Heart right ventricle (tissue), 16 donors: Measurements from ENCODE around the gene ATPAF1. TPM values are rescaled to one million over a fixed set of nuclear protein-coding genes. Genes with fewer than 3 reads are reported as not detected.
A peak's percentile ranks its signal among the peaks of the same experiment; 100 is the strongest.

Experiments
- ATAC-seq, 8 donors: fragments of 200-7000 bp; cut with Tn5 transposase; one replicate each; pipeline ENCODE4 v1.9.1; 2020; ENCODE audit warnings: mild to moderate bottlenecking in 8 of 8, moderate library complexity in 8 of 8, moderate number of reproducible peaks in 1 of 8
- DNase-seq, 2 donors: peaks; one replicate each; pipeline ENCODE4 v3.0.0-alpha.2; 2020
- H3K27ac ChIP-seq, 10 donors: fragments of 200-600 bp; sonication (generic) in 2 of 10; one replicate each; pipeline versions ENCODE4 v1.5.0 to v1.8.0; 2020 to 2022; ENCODE audit warnings: mild to moderate bottlenecking in 3 of 10
- H3K27me3 ChIP-seq, 7 donors: fragments of 200-600 bp; one replicate each; pipeline ENCODE4 v1.8.0; 2021 to 2022; ENCODE audit warnings: mild to moderate bottlenecking in 2 of 7
- H3K36me3 ChIP-seq, 9 donors: fragments of 200-600 bp; sonication (generic) in 1 of 9; one replicate each; pipeline versions ENCODE4 v1.5.0 to v1.8.0; 2020 to 2022; ENCODE audit warnings: mild to moderate bottlenecking in 2 of 9
- H3K4me1 ChIP-seq, 9 donors: fragments of 200-600 bp; sonication (generic) in 1 of 9; one replicate each; pipeline versions ENCODE4 v1.5.0 to v1.8.0; 2020 to 2022; ENCODE audit warnings: mild to moderate bottlenecking in 4 of 9
- H3K4me3 ChIP-seq, 10 donors: fragments of 200-600 bp; sonication (generic) in 2 of 10; one replicate each; pipeline versions ENCODE4 v1.5.0 to v1.8.0; 2020 to 2022; ENCODE audit warnings: mild to moderate bottlenecking in 7 of 10, moderate library complexity in 2 of 10
- H3K9me3 ChIP-seq, 11 donors: fragments of 200-600 bp in 10 of 11; sonication (generic) in 2 of 11; one replicate each; pipeline versions ENCODE4 v1.5.0 to v1.8.0; 2013 to 2022; ENCODE audit warnings: mild to moderate bottlenecking in 2 of 11, control low read depth in 1 of 11, moderate library complexity in 1 of 11
- WGBS, 2 donors: extraction: QIAGEN DNeasy Blood & Tissue Kit; methylation state at CpG; one replicate each; pipeline ENCODE4 v1.1.7; 2013; ENCODE audit warnings: inconsistent platforms in 1 of 2; 5-methylcytosine and 5-hydroxymethylcytosine counted together
- intact Hi-C, 10 donors: fragments of 100-400 bp; cut with DNase I; formaldehyde crosslinking; loops; one replicate each; pipeline versions ENCODE4 v1.11.1 to v1.14.2; 2022
- polyA plus RNA-seq, 2 donors: library from polyadenylated mRNA; stranded (reverse); fragments of 200-250 nt; gene quantifications; one replicate each; pipeline ENCODE4 v1.2.3, GENCODE V29; 2013
- total RNA-seq, 10 donors: library from RNA; stranded (reverse); fragmentation: NEBNext Ultra II Directional in 3 of 10; extraction: Animal tissue kit (Norgen Biotek cat#: 25700) in 3 of 10; gene quantifications; one replicate each; pipeline versions ENCODE4 v1.2.1 to v1.2.4, GENCODE V29; 2021 to 2023
- TF ChIP-seq, protein P1 (sequence below), 9 donors: fragments of 200-600 bp; sonication (generic) in 2 of 9; IDR thresholded peaks; one replicate each; pipeline versions ENCODE4 v1.5.0 to v1.8.0; 2021 to 2022; ENCODE audit warnings: antibody characterized with exemption in 9 of 9, mild to moderate bottlenecking in 5 of 9, moderate library complexity in 1 of 9
- donor health status: Arrhythmogenic right ventricular cardiomyopathy.
- donor health status: ischemic (EF 13 %, LVEDD 7.1; RV severe dilation, severe dysfunction).
- donor health status: healthy with polysubstance abuse.
- donor health status: DM: no; HTN: yes; CAD: no.
- donor health status: DM: no; HTN: no; CAD: no.
- donor health status: ischemic (EF 25% LVEDD 6.9; RV normal size, moderate dysfunction).
- donor health status: ischemic (EF 25% LVEDD 5.7; RV mildly dilated, moderate dysfunction).
- donor health status: healthy.
- donor health status: DM: yes; HTN: yes; CAD: no.
- donor health status: Ischemic cardiomyopathy.
- donor health status: ischemic (EF 35%, LVEDD 5.7; RV mildly dilated, moderate dysfunction).
- donor health status: nonischemic (EF 11% LVEDD 7.7; RV severe dilation, severe dysfunction).
- donor health status: DM: yes; HTN: yes; CAD: no.
- donor health status: PGD.
- donor health status: ischemic (EF 29% LVEDD 5.4; RV normal size, mild dysfunction).
- donor health status: nonischemic (EF 23%, LVEDD 6.1; RV moderate dilation, normal function).

The ATPAF1 gene
- total and polyA plus RNA-seq, 12 donors, result 80.5 to 271 (median 195) TPM

DNA sequence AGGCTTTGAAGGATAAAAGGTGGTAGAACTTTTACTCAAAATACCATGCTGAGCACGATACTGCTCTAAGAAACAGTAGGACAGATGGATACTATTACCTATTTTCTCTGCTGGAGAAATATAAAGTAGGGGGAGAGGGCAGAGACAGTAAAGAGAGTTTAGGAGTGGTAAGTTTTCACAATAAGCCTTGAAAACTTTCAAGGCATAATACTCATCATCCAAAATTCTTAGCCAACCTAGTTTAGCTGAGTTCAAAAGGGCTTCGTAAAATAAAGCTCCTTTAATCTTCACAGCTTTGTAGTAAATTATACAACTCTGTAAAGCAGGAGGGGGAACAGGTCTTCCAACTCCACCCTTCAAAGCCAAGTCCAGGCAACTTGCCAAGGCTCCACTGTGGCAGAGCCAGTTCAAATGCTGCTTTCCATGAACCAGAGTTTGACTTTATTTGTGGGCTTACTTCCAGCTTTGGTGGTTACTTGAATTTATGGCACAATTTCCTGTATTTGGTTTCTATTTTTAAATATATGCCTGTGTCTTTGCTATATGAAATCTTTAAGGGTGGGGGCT is 19.0 kb upstream of the ATPAF1 start:
- Histone ChIP-seq H3K27ac (peak overlapping the region in 2 of 10 donors; percentile 19 to 32), H3K4me1 (peaks cover 0 to 41% (median 29%) of the 10 kb centered on the region in 9 donors), H3K27me3 (no peaks in the 10 kb centered on the region), H3K9me3 (no peaks in the 10 kb centered on the region), H3K36me3 (peaks cover 0 to 100% (median 51%) of the 10 kb centered on the region in 9 donors), H3K4me3 (no peak overlapping the region)
- 58 to 62% methylated on average over 2 of the region's 2 CpGs for WGBS, 2 donors
- intact Hi-C loops, result no loop called here
- peak in 7 of 8 donors; percentile 49 to 84 (median 69) for ATAC-seq
- DNase-seq, result peak; percentile 59 to 79
- TF ChIP-seq, protein P1, sequence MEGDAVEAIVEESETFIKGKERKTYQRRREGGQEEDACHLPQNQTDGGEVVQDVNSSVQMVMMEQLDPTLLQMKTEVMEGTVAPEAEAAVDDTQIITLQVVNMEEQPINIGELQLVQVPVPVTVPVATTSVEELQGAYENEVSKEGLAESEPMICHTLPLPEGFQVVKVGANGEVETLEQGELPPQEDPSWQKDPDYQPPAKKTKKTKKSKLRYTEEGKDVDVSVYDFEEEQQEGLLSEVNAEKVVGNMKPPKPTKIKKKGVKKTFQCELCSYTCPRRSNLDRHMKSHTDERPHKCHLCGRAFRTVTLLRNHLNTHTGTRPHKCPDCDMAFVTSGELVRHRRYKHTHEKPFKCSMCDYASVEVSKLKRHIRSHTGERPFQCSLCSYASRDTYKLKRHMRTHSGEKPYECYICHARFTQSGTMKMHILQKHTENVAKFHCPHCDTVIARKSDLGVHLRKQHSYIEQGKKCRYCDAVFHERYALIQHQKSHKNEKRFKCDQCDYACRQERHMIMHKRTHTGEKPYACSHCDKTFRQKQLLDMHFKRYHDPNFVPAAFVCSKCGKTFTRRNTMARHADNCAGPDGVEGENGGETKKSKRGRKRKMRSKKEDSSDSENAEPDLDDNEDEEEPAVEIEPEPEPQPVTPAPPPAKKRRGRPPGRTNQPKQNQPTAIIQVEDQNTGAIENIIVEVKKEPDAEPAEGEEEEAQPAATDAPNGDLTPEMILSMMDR (IDR thresholded peaks at IDR 0.05), result no peak

DNA sequence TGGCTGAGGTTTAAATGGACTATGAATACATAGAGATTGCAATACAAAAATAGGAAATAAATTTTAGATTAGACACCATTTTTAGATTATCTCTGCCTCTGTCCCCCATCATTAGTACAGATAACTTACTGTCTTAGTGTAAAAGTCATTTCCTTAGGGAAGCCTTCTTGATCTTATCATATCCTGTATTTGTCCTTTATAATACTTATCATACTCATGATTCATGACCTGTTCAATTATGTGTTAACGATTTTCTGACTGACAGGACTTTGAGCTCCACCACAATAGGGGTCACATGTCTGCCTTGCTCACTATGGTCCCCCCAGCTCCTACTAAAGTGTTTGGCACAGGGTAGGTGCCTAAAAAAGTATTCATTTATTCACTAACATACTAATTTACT is 18.1 kb upstream of the ATPAF1 start:
- Histone ChIP-seq H3K27ac (peak overlapping the region in 1 of 10 donors; percentile 8), H3K4me1 (peaks cover 0 to 35% (median 21%) of the 10 kb centered on the region in 9 donors), H3K27me3 (no peaks in the 10 kb centered on the region), H3K4me3 (no peak overlapping the region), H3K36me3 (peaks cover 0 to 100% (median 52%) of the 10 kb centered on the region in 9 donors), H3K9me3 (no peaks in the 10 kb centered on the region)
- TF ChIP-seq, protein P1 (IDR thresholded peaks at IDR 0.05), result no peak
- peak in 2 of 8 donors; percentile 21 to 51 for ATAC-seq
- intact Hi-C loops, result no loop called here
- WGBS, 2 donors, result 18 to 38% methylated on average over 1 of the region's 1 CpG
- no peak for DNase-seq

DNA sequence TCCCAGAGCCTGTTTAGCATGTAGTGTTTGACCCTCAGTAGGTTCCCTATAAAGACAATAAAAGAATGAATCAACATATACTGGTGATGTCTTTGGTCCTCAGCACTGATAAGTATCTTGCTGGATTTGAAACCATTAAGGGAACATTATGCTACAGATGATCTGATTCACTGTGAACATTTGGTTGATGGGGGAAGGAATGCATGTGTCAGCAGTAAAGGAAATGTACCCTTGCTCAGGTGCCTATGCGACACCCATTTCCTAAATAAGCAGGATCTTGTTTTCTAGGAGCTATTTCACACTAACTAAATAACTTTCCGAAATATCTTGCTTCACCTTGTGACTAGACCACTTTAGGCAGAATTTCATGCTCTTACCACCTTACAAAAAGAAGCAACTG is 16.5 kb upstream of the ATPAF1 start:
- Histone ChIP-seq H3K27ac (no peak overlapping the region), H3K9me3 (no peaks in the 10 kb centered on the region), H3K36me3 (peaks cover 0 to 100% (median 54%) of the 10 kb centered on the region in 9 donors), H3K27me3 (no peaks in the 10 kb centered on the region), H3K4me3 (no peak overlapping the region), H3K4me1 (peaks cover 0 to 35% (median 21%) of the 10 kb centered on the region in 9 donors)
- DNase-seq, result no peak
- intact Hi-C loops, result no loop called here
- 97 to 100% methylated on average over 2 of the region's 2 CpGs for WGBS, 2 donors
- TF ChIP-seq, protein P1 (IDR thresholded peaks at IDR 0.05), result no peak
- ATAC-seq, result no peak

DNA sequence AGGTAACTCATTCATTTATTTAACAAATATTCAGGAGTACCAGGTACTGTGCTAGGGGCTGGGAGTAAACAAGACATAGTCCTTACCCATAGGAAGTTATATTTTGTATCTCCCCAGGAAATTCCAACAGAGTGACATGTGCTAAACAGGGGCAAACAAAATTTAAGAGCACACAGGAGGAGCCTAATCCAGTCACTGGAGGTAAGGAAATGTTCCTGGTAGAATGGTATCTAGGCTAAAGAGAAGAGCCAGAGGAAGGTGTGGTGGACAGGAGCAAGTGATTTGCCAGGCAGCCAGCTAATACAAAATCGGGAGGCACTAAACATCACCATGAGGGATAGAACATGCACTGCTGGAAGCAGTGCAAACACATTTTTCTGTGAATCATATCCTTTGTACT is 13.9 kb upstream of the ATPAF1 start:
- ATAC-seq (no peak), DNase-seq (no peak)
- intact Hi-C loops, result no loop called here
- Histone ChIP-seq H3K36me3 (peaks cover 0 to 100% (median 69%) of the 10 kb centered on the region in 9 donors), H3K9me3 (no peaks in the 10 kb centered on the region), H3K4me1 (peaks cover 0 to 21% (median 7%) of the 10 kb centered on the region in 9 donors), H3K27ac (peak overlapping the region in 2 of 10 donors; percentile 1 to 22), H3K27me3 (no peaks in the 10 kb centered on the region), H3K4me3 (no peak overlapping the region)
- TF ChIP-seq, protein P1 (IDR thresholded peaks at IDR 0.05), result no peak
- 59 to 69% methylated on average over 1 of the region's 1 CpG for WGBS, 2 donors
